NCI-H82 treated with DMSO at 0.1 percent for 48 hours (cell line): ENCODE results near the gene TK1.
A peak's percentile ranks its signal among the peaks of the same experiment; 100 is the strongest.

ENCODE experiments used
- DNase-seq: peaks from one replicate; lab custom pipeline; 2025; ENCODE audit not compliant: unreplicated experiment; lab: John Stamatoyannopoulos, UW

TK1 gene

DNA sequence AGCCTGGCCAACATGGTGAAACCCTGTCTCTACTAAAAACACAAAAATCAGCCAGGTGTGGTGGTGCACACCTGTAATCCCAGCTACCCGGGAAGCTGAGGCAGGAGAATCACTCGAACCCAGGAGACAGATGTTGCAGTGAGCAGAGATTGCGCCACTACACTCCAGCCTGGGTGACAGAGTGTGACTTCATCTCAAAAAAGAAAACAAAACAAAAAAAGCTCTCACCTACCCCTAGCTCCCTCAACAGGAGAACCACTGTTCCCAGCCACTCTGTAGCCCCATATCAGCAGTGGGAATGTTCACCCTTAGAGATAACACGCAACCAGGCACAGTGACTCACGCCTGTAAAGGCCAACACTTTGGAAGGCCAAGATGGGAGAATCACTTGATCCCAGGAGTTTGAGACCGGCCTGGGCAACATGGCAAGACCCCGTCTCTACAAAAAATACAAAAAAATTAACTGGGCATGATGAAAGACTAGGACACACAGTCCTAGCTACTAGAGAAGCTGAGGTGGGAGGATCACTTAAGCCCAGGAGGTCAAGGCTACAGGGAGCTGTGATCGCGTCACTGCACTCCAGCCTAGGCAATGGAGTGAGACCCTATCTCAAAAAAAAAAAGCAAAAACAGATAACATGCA, 50.9 kb downstream of the TK1 start:
- no peak for DNase-seq

DNA sequence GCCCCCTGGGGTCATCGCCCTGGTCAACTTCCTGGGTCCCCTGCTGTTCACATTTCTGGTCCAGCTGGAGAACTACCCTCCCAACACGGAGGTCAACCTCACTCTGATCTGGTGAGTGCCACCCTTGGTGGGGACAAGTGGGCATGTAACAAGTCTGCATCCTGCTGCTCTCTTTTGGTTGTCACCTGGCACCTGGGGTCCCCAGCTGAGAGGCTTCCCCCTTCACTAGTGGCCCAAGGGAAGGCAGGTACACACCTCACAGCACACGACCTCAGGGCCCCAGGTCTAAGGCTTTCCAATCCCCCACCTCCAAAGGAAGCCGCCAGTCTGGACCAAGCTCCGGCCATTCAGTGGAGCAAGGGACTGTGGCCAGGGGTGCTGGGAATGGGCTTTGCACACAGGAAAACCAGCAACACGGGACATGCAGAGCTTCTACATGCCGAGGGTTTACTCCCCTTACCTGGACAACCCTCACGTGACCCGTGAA, 51.9 kb downstream of the TK1 start:
- no peak for DNase-seq

DNA sequence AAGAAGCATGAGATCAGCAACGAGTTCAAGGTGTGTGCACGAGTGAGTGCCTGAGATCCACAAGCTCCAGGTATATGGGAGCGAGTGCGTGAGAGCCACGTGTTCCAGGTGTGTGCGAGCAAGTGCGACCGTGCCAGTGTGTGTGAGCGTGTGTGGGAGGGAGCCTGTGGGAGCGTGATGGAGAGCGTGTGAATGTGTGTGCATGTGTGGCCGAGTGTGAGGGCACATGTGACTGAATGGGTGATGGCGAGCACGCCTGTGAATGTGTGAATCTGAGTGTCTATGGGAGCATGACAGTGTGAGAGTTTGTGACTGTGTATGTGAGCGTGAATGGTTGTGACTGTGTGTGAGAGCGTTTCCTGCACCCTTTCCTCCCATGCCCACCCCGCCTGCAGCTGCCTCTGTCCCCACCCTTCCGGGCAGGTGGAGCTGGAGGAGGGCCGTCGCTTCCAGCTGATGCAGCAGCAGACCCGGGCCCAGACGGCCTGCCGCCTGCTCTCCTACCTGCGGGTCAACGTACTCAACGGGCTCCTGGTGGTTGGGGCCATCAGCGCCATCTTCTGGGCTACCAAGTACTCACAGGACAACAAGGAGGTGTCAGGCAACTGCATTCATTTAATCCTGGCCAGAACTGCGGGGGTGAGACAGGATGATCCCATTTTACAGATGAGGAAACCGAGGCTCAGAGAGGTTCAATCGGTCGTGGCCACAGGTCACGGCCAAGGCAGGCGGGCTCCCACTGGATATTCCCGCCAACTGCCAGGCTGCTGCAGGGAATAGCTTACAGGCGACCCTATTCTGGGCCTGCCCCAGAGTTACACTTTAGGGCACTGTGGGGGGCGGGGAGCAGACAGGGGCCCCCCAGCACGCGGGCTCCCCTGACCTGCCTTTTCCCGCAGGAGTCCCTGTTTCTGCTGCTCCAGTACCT, 52.6 kb downstream of the TK1 start:
- peak; percentile 31 for DNase-seq

DNA sequence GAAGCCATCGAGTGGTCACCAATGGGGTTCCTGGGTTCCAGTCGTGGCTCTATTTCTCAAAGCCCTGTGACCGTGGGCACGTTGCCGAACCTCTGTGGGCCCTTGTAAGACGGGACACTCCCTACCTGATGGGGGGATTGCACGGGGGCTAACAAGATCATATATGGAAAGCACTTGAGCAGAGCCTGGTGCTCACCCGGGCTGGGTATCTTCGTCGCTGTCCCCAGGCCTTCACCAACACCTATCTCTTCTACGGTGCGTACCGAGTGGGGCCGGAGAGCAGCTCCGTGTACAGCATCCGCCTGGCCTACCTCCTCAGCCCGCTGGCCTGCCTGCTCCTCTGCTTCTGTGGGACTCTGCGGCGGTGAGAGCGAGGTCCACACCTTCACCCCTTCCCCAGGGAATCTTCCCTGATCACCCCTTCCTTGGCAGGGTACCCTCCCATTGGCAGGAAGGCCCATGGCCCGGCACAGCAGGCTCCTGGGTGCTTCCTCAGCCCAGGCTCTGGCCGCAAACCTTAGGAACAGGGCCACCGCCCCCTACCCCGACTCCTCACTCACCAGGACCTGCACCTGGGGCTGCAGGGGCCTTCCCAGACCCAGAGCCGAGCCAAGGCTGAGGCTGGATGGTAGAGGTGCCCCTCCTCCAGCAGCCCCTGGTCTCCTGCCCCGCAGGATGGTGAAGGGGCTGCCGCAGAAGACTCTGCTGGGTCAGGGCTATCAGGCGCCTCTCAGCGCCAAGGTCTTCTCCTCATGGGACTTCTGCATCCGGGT, 53.5 kb downstream of the TK1 start:
- DNase-seq = no peak

DNA sequence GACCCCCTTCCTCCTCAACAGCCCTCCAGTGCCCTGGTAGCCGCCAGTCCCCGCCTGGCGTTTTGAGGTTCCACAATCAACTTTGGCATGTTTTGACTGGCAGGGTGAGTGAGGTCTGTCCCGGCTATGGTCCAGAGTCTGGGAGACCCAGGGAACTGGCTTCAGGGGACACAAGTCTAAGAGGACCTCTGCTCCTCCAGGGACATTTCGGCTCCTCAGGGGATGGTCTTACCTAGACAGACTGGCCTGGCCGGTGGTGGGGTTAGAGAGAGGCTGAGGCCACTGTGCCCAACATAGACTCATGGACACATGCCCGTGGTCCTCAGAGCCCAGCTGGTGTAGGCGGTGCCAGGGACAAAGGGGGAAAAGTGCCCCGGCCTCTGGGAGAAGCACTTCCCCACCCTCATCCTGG, 54.1 kb downstream of the TK1 start:
- DNase-seq = no peak

DNA sequence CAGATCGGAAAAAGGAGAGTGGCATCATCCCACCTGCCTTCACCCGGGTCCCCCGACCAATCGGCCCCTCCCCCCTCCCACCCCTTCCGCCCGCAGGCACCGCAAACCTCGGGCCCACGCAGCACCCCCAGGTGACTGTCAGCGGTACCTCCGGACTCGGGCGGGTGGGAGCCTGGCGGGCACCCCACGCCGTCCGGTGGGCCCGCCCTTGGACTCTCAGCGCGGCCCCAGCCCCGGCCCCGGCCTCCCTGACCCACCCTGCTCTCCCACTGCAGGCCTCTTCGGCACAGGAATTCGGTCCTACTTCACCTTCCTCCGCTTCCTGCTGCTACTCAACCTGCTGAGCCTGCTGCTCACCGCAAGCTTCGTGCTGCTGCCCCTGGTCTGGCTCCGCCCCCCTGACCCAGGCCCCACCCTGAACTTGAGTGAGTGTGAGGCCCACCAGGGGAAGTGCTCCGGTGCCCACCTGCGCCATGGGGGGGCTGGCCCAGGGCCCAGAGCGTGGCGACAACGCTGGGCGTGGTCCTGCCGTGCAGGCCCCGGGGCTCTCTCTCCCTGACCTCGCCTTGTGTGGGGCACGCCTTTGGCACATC, 54.7 kb downstream of the TK1 start:
- DNase-seq = no peak

DNA sequence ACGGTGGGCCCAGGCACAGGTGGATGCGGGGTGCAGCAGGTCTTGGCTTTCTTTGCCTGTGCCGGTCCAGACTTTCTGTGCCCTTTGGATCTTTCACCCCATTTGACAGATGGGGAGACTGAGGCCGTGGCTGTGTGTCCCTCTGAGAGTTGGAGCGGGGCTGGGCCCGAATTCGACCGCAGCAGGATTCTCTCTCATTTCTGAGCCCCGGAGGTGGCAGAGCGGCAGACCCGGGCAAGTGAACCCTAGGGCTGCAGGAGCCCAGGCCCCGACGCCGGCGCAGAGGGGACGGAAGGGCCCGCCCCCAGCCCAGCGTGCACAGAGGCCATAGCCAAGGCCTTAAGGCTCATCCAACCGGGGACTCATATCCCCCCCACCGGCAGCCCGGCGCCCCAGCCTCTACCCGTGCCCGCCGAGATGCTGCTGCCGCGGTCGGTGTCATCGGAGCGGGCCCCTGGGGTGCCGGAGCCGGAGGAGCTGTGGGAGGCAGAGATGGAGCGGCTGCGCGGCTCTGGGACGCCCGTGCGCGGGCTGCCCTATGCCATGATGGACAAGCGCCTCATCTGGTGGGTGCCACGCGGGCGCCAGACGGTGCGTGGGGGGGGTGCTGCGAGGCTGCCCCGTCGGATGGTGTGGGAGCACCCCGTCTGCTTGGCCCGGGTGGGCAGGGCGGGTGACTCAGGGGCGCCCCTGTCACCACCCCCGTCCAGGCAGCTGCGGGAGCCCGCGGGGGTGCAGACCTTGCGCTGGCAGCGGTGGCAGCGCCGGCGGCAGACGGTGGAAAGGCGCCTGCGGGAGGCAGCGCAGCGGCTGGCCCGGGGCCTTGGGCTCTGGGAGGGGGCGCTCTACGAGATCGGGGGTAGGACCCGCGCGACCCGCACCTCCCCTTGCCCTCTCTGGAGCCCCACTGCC, 55.4 kb downstream of the TK1 start:
- no peak for DNase-seq

DNA sequence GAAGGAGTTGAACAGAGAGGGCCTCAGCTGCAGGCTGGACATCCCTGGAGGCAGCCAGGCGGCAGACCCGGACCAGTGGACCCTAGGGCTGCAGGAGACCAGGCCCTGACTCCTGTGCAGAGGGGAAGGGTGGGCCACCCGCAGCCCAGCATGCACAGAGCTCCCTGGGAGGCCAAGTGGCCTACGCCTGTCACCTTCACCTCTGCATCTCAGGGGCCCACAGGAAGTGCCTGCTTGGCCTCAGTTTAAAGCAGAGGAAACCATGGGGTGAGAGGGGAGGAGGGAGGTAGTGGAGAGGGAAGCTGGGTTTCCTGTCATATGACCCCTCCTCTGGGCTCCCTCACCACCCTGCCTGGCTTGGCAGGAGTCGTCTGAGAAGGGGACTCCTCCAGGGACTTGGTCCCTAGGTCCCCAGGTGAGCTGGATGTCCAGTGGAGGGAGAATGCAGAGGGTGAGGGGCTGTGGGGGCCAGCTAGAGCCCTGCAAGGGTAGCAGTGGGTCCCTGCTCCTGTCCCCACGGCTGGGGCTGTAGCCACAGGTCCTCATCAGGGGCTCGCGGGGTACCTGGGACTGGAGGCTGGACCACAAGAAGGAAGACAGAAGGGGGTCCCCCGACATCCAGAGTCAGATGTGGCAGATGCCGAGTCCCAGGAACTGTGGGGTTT, 56.3 kb downstream of the TK1 start, which contains the start of gene TMC8:
Gene TMC8 (plus strand): TSS at position 335 of the 665 bp plus-strand sequence. CDS start 818 bp downstream, outside the sequence.
- DNase-seq = no peak

DNA sequence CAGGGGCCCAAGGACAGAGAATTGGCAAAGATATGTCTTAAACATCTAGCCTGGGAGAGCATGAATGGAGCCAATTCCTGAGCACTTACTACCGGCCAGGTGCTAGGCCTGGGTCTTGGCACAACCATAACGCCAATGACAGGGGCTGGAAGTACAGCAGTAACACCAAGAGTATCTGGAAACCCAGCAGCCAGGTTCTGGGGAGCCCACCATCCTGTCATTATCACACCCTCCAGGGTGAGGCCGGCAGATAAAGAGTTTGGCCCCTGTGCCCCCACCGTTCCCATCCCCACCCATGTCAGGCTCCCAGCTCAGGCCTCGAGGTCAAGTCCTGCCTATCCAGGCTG, 56.8 kb downstream of the TK1 start:
- no peak for DNase-seq

DNA sequence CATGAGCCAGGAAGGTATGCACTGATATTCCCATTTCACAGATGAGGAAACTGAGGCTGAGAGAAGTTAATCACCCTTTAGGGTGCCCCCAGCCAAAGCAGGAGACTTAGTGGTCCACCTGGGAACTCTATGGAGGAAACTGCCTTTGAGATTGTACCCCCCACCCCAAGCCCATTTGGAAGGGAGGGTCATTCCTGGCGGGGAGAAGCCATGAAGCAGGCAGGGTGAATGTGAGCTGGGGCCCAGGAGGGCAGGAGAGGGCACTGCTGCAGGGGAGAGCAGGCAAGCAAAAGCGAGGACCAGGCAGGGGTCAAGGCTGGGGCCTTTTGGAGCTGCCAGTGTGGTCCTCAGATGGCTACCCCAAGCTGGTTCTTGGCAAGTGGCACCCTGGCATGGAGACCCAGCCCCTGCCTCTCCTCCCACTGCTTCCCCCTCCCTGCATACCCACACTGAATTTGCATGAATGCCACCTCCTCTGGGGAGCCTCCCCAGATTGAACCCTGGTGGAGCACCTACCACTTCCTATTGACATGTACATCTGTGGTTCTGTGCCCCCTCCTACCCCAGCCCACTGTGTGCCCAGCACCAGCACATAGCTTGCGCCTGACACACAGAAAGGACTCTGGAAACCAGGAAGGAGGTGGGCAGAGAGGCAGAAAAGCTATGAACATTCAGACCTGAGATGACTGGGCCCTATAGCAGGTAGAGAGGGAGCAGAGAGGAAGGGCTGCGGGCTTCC, 57.3 kb downstream of the TK1 start:
- no peak for DNase-seq

DNA sequence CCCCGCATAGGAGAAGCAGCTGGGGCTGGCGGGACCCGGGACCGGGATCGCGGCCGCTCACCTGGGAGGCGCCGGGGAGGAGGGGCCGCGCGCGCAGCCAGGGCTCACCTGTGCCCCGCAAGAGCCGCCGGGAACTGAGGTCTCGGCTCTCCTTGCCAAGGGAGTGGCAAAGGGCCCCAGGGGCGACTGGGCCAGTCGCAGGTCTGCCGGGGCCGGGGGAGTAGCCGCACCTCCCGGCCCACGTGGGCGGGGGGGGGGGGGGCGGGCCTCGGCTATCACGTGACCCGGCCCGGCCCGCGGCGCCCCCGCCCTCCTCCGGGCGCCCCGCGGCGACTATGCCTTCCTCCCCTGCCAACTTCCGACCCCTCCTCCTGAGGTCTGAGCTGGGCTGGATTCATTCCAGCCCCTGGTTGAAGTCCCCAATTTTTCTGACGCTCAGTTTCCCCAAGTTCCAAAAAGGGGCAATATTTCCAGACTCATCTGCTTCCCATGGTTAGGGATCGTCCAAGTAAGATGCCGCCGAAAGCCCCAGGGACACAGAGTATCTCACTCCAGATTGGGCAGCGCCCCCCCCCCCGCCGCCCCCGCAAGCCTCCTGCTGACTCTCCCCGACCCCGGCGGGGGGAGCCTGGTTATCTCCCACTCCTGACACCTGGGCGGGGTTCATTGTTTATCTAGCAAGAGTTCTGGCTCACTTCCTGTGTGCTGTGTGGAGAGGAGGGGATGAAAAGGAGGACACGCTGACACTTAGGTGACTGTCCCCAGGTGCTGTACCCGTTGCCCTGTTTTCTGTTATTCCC, 58.1 kb downstream of the TK1 start, which contains the start of gene TMC6:
Gene TMC6 (minus strand): TSS at position 205 of the 800 bp plus-strand sequence. CDS start 1,923 bp downstream, outside the sequence.
- DNase-seq = peak; percentile 25

DNA sequence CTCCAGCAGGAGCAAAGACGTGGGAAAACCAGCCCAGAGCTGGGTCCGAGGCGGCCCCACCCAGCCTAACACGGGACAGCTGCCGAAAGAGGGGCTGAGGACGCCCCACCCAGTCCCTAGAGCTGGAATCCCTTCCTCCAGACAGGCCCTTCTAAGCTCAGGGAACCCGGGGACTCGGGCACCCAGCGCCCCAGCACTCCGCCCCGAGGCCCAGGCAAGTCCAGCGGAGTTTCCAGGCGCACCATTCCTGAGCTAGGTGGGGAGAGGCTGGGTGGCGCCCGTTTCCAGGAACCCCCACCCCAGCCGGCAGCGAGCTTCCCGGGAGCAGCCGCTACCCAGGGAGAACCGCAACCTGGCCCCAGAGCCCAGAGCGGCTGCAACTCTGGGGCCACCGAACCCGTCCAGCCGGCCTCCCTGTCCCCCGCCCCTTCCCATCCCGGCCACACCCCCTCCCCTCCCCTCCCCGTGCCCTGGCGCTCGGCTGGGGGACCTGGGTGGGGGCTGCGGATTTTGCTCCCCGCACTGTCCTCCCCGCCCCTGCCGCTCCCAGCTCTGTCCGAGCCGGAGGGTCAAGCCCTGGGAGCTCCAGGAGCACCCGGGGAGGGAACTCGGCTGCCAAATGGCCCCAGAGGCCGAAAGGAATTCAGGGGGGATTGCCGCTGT, 58.8 kb downstream of the TK1 start:
- DNase-seq = no peak

DNA sequence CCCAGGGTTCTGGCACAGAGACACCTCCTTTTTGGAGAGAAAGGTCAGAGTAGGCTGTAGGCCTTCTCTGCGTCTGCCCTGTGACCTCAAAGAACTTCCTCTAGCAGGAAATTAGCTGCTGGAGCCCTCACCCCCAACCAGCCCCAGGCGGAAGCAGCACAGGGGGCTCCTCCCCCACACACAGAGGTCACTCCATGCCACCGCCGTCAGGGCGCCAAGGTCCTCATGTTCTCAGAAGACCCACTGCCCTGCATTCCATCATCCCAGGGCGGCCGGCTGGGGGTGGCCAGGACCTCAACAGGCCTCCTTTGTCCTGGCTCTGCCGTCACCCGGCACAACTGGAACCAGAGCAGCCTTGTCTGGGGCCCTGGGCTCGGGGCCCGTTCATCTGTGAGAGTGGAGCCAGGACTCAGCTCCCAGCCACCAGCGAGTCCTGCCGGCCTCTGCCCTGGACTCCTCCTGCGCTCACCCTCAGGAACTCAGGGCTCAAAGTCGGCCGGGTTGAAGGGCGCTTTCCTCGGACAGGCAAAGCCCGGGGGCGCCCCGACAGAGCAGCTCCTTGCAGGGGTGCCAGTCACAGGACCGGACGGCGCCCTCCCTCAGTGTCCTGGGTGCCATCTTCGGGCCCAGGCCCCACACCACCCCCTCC, 59.5 kb downstream of the TK1 start:
- DNase-seq = no peak

DNA sequence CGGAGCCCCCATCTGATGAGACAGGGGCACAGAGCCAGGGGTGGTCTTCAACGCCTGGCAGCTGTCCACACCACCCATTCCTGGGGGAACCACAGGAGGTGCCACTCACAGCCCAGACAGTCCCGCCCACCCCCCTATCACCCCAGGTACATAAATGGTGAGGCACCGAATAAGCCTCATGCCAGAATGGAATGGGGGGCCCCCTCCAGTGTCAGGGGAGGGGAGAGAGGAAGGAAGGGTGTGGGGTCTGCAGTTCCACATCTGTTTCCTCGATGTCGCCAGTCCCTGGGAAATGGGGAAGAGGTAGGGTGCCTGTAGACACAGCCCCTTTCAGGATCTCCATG, 60.0 kb downstream of the TK1 start:
- DNase-seq = no peak

DNA sequence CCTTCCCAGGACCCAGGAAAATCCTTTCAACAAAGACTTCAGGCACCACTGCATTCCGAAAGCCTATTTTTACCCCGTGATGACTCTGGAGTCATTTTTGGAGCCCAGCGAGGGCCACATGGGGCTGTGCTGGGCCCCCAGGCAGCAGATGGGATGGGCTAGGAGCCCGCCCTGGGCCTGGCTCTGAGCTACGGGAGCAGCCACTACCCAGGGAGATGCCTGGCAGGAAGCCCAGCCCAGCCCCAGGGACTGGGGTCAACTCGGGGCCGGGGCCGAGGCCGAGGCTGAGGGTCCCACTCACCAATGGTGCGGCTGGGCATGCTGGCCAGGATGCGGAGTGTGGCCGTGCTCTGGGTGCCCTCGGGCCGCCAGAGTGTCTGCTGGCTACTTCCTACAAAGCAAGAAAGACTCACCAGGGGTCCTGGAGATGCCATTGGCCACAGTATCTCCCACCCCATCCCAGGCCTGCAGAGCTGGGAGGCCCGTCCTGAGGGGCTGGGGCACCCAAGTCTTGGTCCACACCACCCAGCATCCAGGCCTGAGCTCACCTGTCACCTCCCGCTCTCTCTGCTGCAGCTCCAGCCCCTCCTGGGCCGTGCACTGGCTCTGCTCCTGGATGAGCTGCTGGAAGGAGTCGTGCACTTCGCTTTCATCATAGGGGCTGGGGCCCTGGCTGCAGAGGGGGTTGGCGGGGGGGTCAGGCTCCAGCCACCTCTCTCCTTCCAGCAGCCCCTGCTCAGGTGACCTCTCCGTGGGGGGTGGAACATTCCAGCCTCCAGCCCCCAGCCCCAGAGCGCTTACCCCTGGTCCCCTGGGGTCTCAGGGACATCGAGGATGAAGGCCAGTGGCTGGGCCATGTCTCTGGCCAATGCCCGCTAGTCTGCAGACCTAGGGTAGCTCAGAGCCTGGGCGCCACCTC, 60.6 kb downstream of the TK1 start:
- DNase-seq = no peak
